ENCODE results near the gene ATG9B. TPM values are rescaled to one million over a fixed set of nuclear protein-coding genes. Genes with fewer than 3 reads are reported as not detected.

Gene ATG9B
- total RNA-seq, 1 donor from 2014 or later = under 0.01 TPM

DNA sequence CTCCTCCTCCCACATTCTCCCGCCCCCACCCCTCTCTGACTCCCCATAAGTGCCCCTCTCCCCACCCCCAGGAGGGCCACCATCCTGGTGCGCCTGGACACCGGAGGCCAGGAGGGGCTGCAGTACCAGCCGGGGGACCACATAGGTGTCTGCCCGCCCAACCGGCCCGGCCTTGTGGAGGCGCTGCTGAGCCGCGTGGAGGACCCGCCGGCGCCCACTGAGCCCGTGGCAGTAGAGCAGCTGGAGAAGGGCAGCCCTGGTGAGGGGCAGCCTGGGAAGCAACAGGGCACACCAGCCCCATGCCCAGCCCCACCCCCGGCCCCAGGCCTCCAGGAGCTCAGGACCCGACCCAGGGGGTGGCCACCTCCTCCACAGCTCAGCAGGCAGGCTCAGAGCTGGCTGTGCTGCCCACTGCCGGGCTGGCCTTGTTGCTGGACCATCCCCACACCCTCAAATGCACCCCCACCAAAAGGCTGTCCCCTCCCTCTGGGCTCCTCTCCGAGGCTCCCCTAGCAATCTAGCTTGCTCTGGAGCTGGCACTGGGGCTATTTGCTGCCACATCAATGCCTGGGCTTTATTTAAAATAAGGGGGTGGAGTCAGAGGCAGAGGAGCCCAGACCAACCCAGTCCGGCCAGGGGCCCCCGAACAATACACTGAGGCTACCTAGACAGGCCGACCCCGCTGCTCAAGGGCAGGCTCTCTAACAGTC, 14.8 kb downstream of the ATG9B start:
- H3K27me3 ChIP-seq (ENCODE audit: control insufficient read depth, insufficient read depth, low read length) = peaks cover 9% of the 10 kb centered on the region
- no peaks in the 10 kb centered on the region for H3K36me3 ChIP-seq (ENCODE audit: control insufficient read depth, insufficient read depth, low read length)
- H3K4me3 ChIP-seq (ENCODE audit: low read depth, low read length) = no peak overlapping the region
- DNase-seq (ENCODE audit: low read depth) (no peak), FAIRE-seq (no peak)
- TF ChIP-seq, protein P1, sequence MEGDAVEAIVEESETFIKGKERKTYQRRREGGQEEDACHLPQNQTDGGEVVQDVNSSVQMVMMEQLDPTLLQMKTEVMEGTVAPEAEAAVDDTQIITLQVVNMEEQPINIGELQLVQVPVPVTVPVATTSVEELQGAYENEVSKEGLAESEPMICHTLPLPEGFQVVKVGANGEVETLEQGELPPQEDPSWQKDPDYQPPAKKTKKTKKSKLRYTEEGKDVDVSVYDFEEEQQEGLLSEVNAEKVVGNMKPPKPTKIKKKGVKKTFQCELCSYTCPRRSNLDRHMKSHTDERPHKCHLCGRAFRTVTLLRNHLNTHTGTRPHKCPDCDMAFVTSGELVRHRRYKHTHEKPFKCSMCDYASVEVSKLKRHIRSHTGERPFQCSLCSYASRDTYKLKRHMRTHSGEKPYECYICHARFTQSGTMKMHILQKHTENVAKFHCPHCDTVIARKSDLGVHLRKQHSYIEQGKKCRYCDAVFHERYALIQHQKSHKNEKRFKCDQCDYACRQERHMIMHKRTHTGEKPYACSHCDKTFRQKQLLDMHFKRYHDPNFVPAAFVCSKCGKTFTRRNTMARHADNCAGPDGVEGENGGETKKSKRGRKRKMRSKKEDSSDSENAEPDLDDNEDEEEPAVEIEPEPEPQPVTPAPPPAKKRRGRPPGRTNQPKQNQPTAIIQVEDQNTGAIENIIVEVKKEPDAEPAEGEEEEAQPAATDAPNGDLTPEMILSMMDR (IDR thresholded peaks at IDR 0.05; ENCODE audit: insufficient read depth, low read length, severe bottlenecking) = no peak

DNA sequence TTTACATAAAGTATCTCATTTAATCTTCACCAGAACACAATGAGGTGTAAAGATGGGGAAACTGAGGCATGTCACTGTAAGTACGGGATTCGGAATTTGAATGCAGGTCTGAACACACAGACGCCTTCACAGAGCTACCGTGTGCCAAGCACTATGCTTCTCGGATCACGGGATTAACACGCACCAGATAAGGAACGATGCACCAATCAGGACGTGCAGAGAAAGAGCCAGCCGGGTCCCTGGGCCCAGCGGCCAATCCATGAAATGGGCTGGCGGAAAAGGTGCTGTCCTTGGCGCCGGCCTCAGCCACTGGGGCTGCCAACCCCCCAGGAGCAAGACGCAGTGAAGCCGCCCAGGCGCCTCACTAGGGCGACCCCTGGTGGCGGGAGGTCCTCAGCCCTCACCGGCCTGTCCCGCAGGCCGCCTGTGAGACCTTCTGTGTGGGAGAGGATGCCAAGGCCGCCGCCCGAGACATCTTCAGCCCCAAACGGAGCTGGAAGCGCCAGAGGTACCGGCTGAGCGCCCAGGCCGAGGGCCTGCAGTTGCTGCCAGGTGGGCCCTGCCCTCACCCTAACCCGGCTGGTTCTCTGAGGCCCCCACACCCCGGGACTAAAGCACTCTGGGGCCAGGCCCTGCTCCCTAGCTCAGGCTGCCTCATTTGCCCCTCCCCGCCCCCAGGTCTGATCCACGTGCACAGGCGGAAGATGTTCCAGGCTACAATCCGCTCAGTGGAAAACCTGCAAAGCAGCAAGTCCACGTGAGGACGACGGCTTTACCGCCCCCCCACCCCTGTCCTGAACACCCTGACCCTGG, 15.6 kb downstream of the ATG9B start:
- H3K27me3 ChIP-seq (ENCODE audit: control insufficient read depth, insufficient read depth, low read length) = peaks cover 7% of the 10 kb centered on the region
- H3K36me3 ChIP-seq (ENCODE audit: control insufficient read depth, insufficient read depth, low read length) = no peaks in the 10 kb centered on the region
- H3K4me3 ChIP-seq (ENCODE audit: low read depth, low read length) = no peak overlapping the region
- FAIRE-seq = no peak
- no peak for DNase-seq (ENCODE audit: low read depth)
- TF ChIP-seq, protein P1 (IDR thresholded peaks at IDR 0.05; ENCODE audit: insufficient read depth, low read length, severe bottlenecking) = peak; percentile 53

DNA sequence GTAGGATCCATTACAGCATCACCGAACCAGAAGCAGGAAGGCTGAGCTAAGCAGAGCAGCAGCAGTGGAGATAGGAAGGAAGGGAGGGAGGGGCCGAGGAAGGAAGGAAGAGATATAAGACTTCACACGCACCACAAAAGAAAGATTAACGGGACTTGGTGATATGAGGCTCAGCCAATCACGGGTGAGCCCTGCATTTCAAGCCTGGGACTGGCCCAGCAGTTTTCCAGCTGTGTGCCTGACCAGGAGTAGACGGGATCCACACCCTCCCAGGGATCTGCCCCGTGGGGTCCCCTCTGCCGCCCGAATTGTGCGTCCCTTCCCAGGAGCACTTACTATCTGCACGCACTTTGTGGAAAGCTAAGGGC, 16.2 kb downstream of the ATG9B start:
- FAIRE-seq (no peak), DNase-seq (ENCODE audit: low read depth) (no peak)
- Histone ChIP-seq H3K4me3 (ENCODE audit: low read depth, low read length) (no peak overlapping the region), H3K36me3 (ENCODE audit: control insufficient read depth, insufficient read depth, low read length) (no peaks in the 10 kb centered on the region), H3K27me3 (ENCODE audit: control insufficient read depth, insufficient read depth, low read length) (peaks cover 5% of the 10 kb centered on the region)
- TF ChIP-seq, protein P1 (IDR thresholded peaks at IDR 0.05; ENCODE audit: insufficient read depth, low read length, severe bottlenecking) = no peak

DNA sequence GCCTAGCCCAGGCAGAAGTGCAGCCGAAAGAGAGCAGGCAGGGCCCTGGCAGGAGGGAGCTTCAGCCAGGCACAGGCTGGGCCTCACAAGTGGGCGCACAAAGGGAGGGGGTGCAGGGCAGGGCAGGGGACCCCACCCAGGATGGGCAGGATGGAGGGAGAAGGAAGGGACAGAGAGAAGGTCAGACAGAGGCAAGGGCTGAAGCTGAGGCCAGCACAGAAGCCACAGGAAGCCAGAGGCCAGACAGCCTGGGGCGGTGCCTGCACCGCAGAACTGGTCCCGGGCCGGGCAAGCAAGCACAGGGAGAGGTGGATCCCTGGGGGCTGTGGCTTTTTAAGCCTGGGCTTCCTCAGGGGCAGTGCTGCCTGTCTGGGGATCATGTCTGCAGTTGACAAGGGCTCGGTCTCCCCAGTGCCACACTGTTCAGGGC, 16.8 kb downstream of the ATG9B start:
- Histone ChIP-seq H3K36me3 (ENCODE audit: control insufficient read depth, insufficient read depth, low read length) (no peaks in the 10 kb centered on the region), H3K4me3 (ENCODE audit: low read depth, low read length) (no peak overlapping the region), H3K27me3 (ENCODE audit: control insufficient read depth, insufficient read depth, low read length) (no peaks in the 10 kb centered on the region)
- FAIRE-seq (no peak), DNase-seq (ENCODE audit: low read depth) (no peak)
- TF ChIP-seq, protein P1 (IDR thresholded peaks at IDR 0.05; ENCODE audit: insufficient read depth, low read length, severe bottlenecking) = no peak

DNA sequence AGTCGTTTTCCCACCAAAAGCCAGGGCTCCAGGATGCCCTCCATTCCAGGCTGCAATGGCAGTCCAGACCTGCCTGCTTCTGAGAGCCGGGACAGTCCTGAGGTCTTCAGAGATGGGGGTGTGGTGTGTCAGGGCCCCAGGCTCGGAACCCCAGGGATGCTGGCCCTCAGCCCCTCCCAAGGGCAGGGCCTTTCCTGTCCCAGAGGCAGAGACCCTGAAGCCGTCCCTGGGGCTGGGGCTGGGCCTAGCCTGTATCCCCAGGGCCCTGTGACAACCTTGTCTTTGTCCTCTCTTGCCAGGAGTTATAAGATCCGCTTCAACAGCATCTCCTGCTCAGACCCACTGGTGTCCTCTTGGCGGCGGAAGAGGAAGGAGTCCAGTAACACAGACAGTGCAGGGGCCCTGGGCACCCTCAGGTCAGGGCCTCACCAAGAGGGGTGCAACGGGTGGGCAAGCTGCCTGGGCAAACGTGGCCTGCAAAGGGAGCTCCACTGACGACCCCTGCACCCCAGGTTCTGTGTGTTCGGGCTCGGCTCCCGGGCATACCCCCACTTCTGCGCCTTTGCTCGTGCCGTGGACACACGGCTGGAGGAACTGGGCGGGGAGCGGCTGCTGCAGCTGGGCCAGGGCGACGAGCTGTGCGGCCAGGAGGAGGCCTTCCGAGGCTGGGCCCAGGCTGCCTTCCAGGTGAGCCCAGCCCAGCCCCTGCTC, 17.5 kb downstream of the ATG9B start:
- DNase-seq (ENCODE audit: low read depth) (no peak), FAIRE-seq (no peak)
- H3K36me3 ChIP-seq (ENCODE audit: control insufficient read depth, insufficient read depth, low read length) = no peaks in the 10 kb centered on the region
- TF ChIP-seq, protein P1 (IDR thresholded peaks at IDR 0.05; ENCODE audit: insufficient read depth, low read length, severe bottlenecking) = no peak
- no peak overlapping the region for H3K4me3 ChIP-seq (ENCODE audit: low read depth, low read length)
- no peaks in the 10 kb centered on the region for H3K27me3 ChIP-seq (ENCODE audit: control insufficient read depth, insufficient read depth, low read length)

All from bronchial epithelial cell (primary cell).